ENCODE measurements around the gene SPOCD1. TPM values are rescaled to one million over a fixed set of nuclear protein-coding genes. Genes with fewer than 3 reads are reported as not detected.

The SPOCD1 gene
- total RNA-seq, 1 experiment from 2014 or later, result 10.2 TPM

DNA sequence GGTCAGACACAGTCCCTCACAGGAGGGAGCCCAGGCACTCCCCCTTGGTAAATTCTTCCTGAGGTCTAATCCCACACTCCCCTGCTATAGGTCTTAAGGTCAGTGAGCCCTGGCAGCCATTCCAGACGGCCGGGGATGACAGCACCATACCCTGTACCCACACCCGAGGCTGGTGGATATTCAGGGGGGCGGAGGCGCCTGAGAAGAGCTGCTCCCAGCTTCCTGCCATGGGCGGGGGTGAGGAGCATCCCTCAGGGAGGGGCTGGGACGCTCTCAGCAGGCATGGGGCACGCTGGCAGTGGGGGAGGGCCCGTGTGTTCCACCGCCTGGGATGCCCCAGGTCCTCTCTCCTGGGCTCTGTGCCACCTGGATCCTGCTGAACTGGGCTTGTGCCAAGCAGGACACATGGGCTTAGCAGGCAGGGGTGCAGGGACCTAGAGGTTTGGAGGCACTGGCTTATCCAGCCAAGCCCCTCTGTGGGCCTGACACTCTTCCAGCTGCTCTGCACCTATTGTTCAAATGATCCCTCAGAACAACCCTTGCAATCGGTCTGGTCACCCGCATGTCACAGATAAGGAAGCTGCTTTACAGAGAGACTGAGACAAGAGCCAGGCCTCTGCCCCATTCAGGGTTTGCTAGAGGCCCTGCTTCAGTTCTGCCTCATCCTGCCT, 46.0 kb downstream of the SPOCD1 start:
- Histone ChIP-seq H3K36me3 (ENCODE audit: low read depth) (no peaks in the 10 kb centered on the region), H2AFZ (no peak overlapping the region), H3K4me3 (no peak overlapping the region), H3K27ac (no peak overlapping the region), H3K9me3 (ENCODE audit: insufficient read depth, low read depth) (no peaks in the 10 kb centered on the region), H3K9me2 (ENCODE audit: insufficient read depth) (no peaks in the 10 kb centered on the region), H3K4me2 (no peak overlapping the region), H3K4me1 (replicated peaks; ENCODE audit: insufficient read depth) (no peaks in the 10 kb centered on the region; the same call in 1 of the 2 replicates), H3F3A (ENCODE audit: insufficient read depth, low read depth) (peaks cover 17% of the 10 kb centered on the region), H3K27me3 (ENCODE audit: insufficient read depth, low read depth) (peaks cover 10% of the 10 kb centered on the region; the same call in 1 of the 2 replicates), H4K20me1 (ENCODE audit: insufficient read depth) (no peaks in the 10 kb centered on the region), H3K79me2 (ENCODE audit: low read depth) (no peaks in the 10 kb centered on the region)
- TF ChIP-seq, protein P1, sequence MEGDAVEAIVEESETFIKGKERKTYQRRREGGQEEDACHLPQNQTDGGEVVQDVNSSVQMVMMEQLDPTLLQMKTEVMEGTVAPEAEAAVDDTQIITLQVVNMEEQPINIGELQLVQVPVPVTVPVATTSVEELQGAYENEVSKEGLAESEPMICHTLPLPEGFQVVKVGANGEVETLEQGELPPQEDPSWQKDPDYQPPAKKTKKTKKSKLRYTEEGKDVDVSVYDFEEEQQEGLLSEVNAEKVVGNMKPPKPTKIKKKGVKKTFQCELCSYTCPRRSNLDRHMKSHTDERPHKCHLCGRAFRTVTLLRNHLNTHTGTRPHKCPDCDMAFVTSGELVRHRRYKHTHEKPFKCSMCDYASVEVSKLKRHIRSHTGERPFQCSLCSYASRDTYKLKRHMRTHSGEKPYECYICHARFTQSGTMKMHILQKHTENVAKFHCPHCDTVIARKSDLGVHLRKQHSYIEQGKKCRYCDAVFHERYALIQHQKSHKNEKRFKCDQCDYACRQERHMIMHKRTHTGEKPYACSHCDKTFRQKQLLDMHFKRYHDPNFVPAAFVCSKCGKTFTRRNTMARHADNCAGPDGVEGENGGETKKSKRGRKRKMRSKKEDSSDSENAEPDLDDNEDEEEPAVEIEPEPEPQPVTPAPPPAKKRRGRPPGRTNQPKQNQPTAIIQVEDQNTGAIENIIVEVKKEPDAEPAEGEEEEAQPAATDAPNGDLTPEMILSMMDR (conservative IDR thresholded peaks at IDR 0.05), result no peak
- TF ChIP-seq EZH2 (IDR thresholded peaks at IDR 0.05; ENCODE audit: low read depth), result no peak
- ChIA-PET POLR2A (ENCODE audit: unreplicated experiment) (no interaction called here), CTCF (no interaction called here)
- DNase-seq, result no peak
- intact Hi-C loops (cut with micrococcal nuclease; ENCODE audit: unreplicated experiment), result no loop called here
- no TSS peak for BruUV-seq (replicated peaks)

DNA sequence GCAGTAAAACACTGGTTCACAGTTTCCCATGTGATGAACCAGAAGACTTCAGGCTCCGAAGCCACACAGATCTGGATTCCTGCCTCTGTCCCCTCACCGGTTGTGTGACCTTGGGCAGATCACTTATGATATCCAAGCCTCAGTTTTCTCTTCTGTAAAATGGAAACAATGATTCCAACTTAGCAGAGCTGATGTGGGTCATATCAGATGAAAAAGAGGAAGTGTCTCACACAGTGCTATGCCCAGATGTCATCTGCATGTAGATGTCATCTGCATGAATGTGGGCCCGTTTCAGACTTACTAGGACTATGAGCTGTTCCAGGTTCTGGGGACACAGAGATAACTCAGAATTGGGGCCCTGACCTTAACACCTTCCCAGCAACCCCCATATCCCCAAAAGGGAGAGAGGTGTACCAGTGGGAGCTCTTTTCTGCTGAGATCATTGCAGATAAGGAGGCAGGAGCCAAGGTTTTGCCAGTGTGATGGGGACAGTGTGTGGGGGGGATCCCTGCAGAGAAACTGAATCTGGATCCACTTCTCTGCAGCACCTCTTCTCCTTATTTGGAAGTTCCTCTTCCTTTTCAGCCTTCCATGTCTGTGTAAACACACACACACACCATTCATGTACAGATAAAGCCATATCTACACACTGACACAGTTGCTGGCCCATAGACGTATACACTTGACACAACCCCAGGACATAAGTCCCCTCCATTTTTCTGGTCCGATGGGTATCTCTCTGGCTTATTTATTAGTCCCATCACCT, 46.7 kb downstream of the SPOCD1 start:
- POLR2A ChIA-PET (ENCODE audit: unreplicated experiment), result no interaction called here
- no peak for DNase-seq
- H3K9me2 ChIP-seq (ENCODE audit: insufficient read depth), result no peaks in the 10 kb centered on the region
- H3K4me1 ChIP-seq (replicated peaks; ENCODE audit: insufficient read depth), result no peaks in the 10 kb centered on the region; the same call in 1 of the 2 replicates
- no TSS peak for BruUV-seq (replicated peaks)
- no peaks in the 10 kb centered on the region for H3K36me3 ChIP-seq (ENCODE audit: low read depth)
- no peak overlapping the region for H3K4me2 ChIP-seq
- H3K27me3 ChIP-seq (ENCODE audit: insufficient read depth, low read depth), result peaks cover 6% of the 10 kb centered on the region; the same call in 1 of the 2 replicates
- H3K9me3 ChIP-seq (ENCODE audit: insufficient read depth, low read depth), result no peaks in the 10 kb centered on the region
- H4K20me1 ChIP-seq (ENCODE audit: insufficient read depth), result no peaks in the 10 kb centered on the region
- H3F3A ChIP-seq (ENCODE audit: insufficient read depth, low read depth), result peaks cover 22% of the 10 kb centered on the region
- no peak overlapping the region for H2AFZ ChIP-seq
- no peak overlapping the region for H3K27ac ChIP-seq
- TF ChIP-seq, protein P1 (conservative IDR thresholded peaks at IDR 0.05), result no peak
- TF ChIP-seq EZH2 (IDR thresholded peaks at IDR 0.05; ENCODE audit: low read depth), result no peak
- no peaks in the 10 kb centered on the region for H3K79me2 ChIP-seq (ENCODE audit: low read depth)
- no peak overlapping the region for H3K4me3 ChIP-seq
- CTCF ChIA-PET, result interaction anchor here (0.6 kb wide), 1 partner anchor 64 kb away, joined by 9 read pairs; no protein-coding TSS in a partner anchor
- intact Hi-C loops (cut with micrococcal nuclease; ENCODE audit: unreplicated experiment), result no loop called here

DNA sequence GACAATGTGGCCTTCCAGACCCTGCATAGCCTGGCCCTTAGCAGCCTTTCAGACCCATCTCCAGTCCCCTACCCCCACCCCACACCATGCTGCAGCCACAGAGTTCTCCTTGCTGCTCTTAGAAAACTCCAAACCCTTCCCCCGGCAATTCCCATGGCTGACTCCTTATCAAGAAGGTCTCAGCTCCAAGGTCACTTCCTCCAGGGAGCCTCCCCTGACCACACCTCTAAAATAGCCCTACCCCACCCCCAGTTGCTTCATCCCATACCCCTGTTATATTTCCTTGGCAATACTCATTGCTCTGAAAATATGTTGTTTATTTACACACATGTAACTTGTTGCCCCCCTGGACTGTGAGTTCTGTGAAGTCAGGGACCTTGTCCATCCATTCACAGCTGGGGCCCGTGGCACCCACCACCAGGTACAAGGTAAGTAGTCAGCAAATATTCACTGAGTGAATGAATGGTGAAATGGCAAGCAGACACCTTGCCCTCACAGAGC, 47.4 kb downstream of the SPOCD1 start:
- BruUV-seq (replicated peaks), result no TSS peak
- ChIA-PET CTCF (no interaction called here), POLR2A (ENCODE audit: unreplicated experiment) (no interaction called here)
- Histone ChIP-seq H3K79me2 (ENCODE audit: low read depth) (no peaks in the 10 kb centered on the region), H3K27ac (no peak overlapping the region), H2AFZ (no peak overlapping the region), H3K9me3 (ENCODE audit: insufficient read depth, low read depth) (no peaks in the 10 kb centered on the region), H3K4me1 (replicated peaks; ENCODE audit: insufficient read depth) (peaks cover under 1% of the 10 kb centered on the region; the same call in 1 of the 2 replicates), H3K27me3 (ENCODE audit: insufficient read depth, low read depth) (no peaks in the 10 kb centered on the region), H3K36me3 (ENCODE audit: low read depth) (no peaks in the 10 kb centered on the region), H3K4me2 (no peak overlapping the region), H4K20me1 (ENCODE audit: insufficient read depth) (no peaks in the 10 kb centered on the region), H3K9me2 (ENCODE audit: insufficient read depth) (no peaks in the 10 kb centered on the region), H3F3A (ENCODE audit: insufficient read depth, low read depth) (peaks cover 22% of the 10 kb centered on the region), H3K4me3 (no peak overlapping the region)
- DNase-seq, result no peak
- intact Hi-C loops (cut with micrococcal nuclease; ENCODE audit: unreplicated experiment), result no loop called here
- TF ChIP-seq, protein P1 (conservative IDR thresholded peaks at IDR 0.05), result no peak
- no peak for TF ChIP-seq EZH2 (IDR thresholded peaks at IDR 0.05; ENCODE audit: low read depth)
